ENCODE measurements around the gene PCBP3.

GRCh38 chr21:45988366-45989347 is 345.1 kb downstream of the PCBP3 start:
- TF ChIP-seq CTCF (conservative IDR thresholded peaks at IDR 0.05) (no peak), EZH2 (IDR thresholded peaks at IDR 0.05; ENCODE audit: low read depth) (no peak)
